ENCODE results near the gene NLE1. TPM values are rescaled to one million over a fixed set of nuclear protein-coding genes. Genes with fewer than 3 reads are reported as not detected.

NLE1 gene
- total RNA-seq, 1 donor from 2014 or later = 15.0 TPM

GRCh38 chr17:35087731-35088355 lies 54.3 kb downstream of the NLE1 start:
- DNase-seq (ENCODE audit: low read depth in 2 of 2) = peak in 1 of 2 donors; percentile 9

GRCh38 chr17:35086931-35087573 lies 55.1 kb downstream of the NLE1 start:
- DNase-seq (ENCODE audit: low read depth in 2 of 2) = no peak

GRCh38 chr17:35086164-35086563 lies 55.9 kb downstream of the NLE1 start:
- DNase-seq (ENCODE audit: low read depth in 2 of 2) = no peak

- DNase-seq (ENCODE audit: low read depth in 2 of 2) = no peak
Measured at GRCh38 chr17:35084987-35085386, 57.1 kb downstream of the NLE1 start.

- DNase-seq (ENCODE audit: low read depth in 2 of 2) = no peak
Measured at GRCh38 chr17:35083071-35083470, 59.0 kb downstream of the NLE1 start.

- peak in 1 of 2 donors; percentile 50 for DNase-seq (ENCODE audit: low read depth in 2 of 2)
Measured at GRCh38 chr17:35082073-35082657, 59.9 kb downstream of the NLE1 start.

GRCh38 chr17:35081638-35082037 lies 60.5 kb downstream of the NLE1 start:
- no peak for DNase-seq (ENCODE audit: low read depth in 2 of 2)

GRCh38 chr17:35080536-35080935 lies 61.6 kb downstream of the NLE1 start:
- no peak for DNase-seq (ENCODE audit: low read depth in 2 of 2)

- DNase-seq (ENCODE audit: low read depth in 2 of 2) = peak in 1 of 2 donors; percentile 36
Measured at GRCh38 chr17:35079547-35080423, 62.3 kb downstream of the NLE1 start.

Other genes with a start within 250 kb of the NLE1 start
- gene CCT6B, start 180.8 kb downstream of the NLE1 start, total RNA-seq = 0.39 and 0.63 TPM in 2 replicates
- gene ZNF830, start 180.8 kb downstream of the NLE1 start, total RNA-seq = 8.0 and 8.3 TPM in 2 replicates
- 14.4 and 24.3 TPM in 2 replicates for gene LIG3, start 161.8 kb downstream of the NLE1 start, total RNA-seq
- 6.0 and 7.3 TPM in 2 replicates for gene RFFL, start 78.6 kb downstream of the NLE1 start, total RNA-seq
- 7.7 and 22.0 TPM in 2 replicates for gene RAD51D, start 22.4 kb downstream of the NLE1 start, total RNA-seq
- under 0.01 TPM in 1 of 2 replicates, not detected in the other for gene FNDC8, start 20.7 kb downstream of the NLE1 start, total RNA-seq
- under 0.01 TPM in 1 of 2 replicates, not detected in the other for gene UNC45B, start 5.5 kb upstream of the NLE1 start, total RNA-seq
- not detected in 2 replicates for gene SLC35G3, start 52.1 kb upstream of the NLE1 start, total RNA-seq
- gene SLFN5, start 100.8 kb upstream of the NLE1 start, total RNA-seq = 21.2 and 35.9 TPM in 2 replicates
- gene SLFN11, start 231.3 kb upstream of the NLE1 start, total RNA-seq = 54.1 and 55.7 TPM in 2 replicates